ENCODE measurements around the gene RCOR1.

RCOR1 gene

GRCh38 chr14:102727336-102728095 is 135.1 kb downstream of the RCOR1 start:
- Histone ChIP-seq H3K27me3 (ENCODE audit: insufficient read depth, low read depth) (no peaks in the 10 kb centered on the region), H3K9ac (no peak overlapping the region), H3K4me1 (ENCODE audit: low read depth, poor library complexity, severe bottlenecking) (no peaks in the 10 kb centered on the region), H3K27ac (no peak overlapping the region), H3K79me2 (ENCODE audit: insufficient read depth, low read depth) (no peaks in the 10 kb centered on the region), H3K36me3 (ENCODE audit: insufficient read depth) (no peaks in the 10 kb centered on the region), H3K4me2 (no peak overlapping the region), H2AFZ (ENCODE audit: low read depth) (no peak overlapping the region), H3K4me3 (IDR thresholded peaks at IDR 0.05; ENCODE audit: insufficient read depth, low read depth, low read length) (no peak overlapping the region), H4K20me1 (ENCODE audit: insufficient read depth) (no peaks in the 10 kb centered on the region)
- no peak for TF ChIP-seq CTCF (conservative IDR thresholded peaks at IDR 0.05; ENCODE audit: low read depth, low read length)

- Histone ChIP-seq H3K9ac (no peak overlapping the region), H3K36me3 (ENCODE audit: insufficient read depth) (no peaks in the 10 kb centered on the region), H3K4me2 (no peak overlapping the region)
Measured at GRCh38 chr14:102728501-102728900, 136.1 kb downstream of the RCOR1 start.

GRCh38 chr14:102729268-102729667 is 136.8 kb downstream of the RCOR1 start:
- TF ChIP-seq CTCF (conservative IDR thresholded peaks at IDR 0.05; ENCODE audit: low read depth, low read length) = no peak
- no peak overlapping the region for H3K9ac ChIP-seq
- H3K4me3 ChIP-seq (IDR thresholded peaks at IDR 0.05; ENCODE audit: insufficient read depth, low read depth, low read length) = no peak overlapping the region
- H3K79me2 ChIP-seq (ENCODE audit: insufficient read depth, low read depth) = no peaks in the 10 kb centered on the region
- no peaks in the 10 kb centered on the region for H3K27me3 ChIP-seq (ENCODE audit: insufficient read depth, low read depth)
- no peaks in the 10 kb centered on the region for H3K36me3 ChIP-seq (ENCODE audit: insufficient read depth)
- H3K4me2 ChIP-seq = no peak overlapping the region
- H3K4me1 ChIP-seq (ENCODE audit: low read depth, poor library complexity, severe bottlenecking) = no peaks in the 10 kb centered on the region
- no peak overlapping the region for H2AFZ ChIP-seq (ENCODE audit: low read depth)
- no peaks in the 10 kb centered on the region for H4K20me1 ChIP-seq (ENCODE audit: insufficient read depth)
- no peak overlapping the region for H3K27ac ChIP-seq

More at GRCh38 chr14:102728501-102728900, 136.1 kb downstream of the RCOR1 start:
- Histone ChIP-seq H3K4me1 (ENCODE audit: low read depth, poor library complexity, severe bottlenecking) (no peaks in the 10 kb centered on the region), H3K4me3 (IDR thresholded peaks at IDR 0.05; ENCODE audit: insufficient read depth, low read depth, low read length) (no peak overlapping the region), H2AFZ (ENCODE audit: low read depth) (no peak overlapping the region), H3K27ac (no peak overlapping the region), H3K27me3 (ENCODE audit: insufficient read depth, low read depth) (no peaks in the 10 kb centered on the region), H3K79me2 (ENCODE audit: insufficient read depth, low read depth) (no peaks in the 10 kb centered on the region), H4K20me1 (ENCODE audit: insufficient read depth) (no peaks in the 10 kb centered on the region)
- no peak for TF ChIP-seq CTCF (conservative IDR thresholded peaks at IDR 0.05; ENCODE audit: low read depth, low read length)

- no peak overlapping the region for H3K4me3 ChIP-seq (IDR thresholded peaks at IDR 0.05; ENCODE audit: insufficient read depth, low read depth, low read length)
- no peak overlapping the region for H3K9ac ChIP-seq
- no peak for TF ChIP-seq CTCF (conservative IDR thresholded peaks at IDR 0.05; ENCODE audit: low read depth, low read length)
- H3K27me3 ChIP-seq (ENCODE audit: insufficient read depth, low read depth) = no peaks in the 10 kb centered on the region
- H2AFZ ChIP-seq (ENCODE audit: low read depth) = no peak overlapping the region
- no peaks in the 10 kb centered on the region for H3K79me2 ChIP-seq (ENCODE audit: insufficient read depth, low read depth)
- no peak overlapping the region for H3K4me2 ChIP-seq
- no peaks in the 10 kb centered on the region for H3K36me3 ChIP-seq (ENCODE audit: insufficient read depth)
- no peaks in the 10 kb centered on the region for H4K20me1 ChIP-seq (ENCODE audit: insufficient read depth)
- no peaks in the 10 kb centered on the region for H3K4me1 ChIP-seq (ENCODE audit: low read depth, poor library complexity, severe bottlenecking)
- no peak overlapping the region for H3K27ac ChIP-seq
Measured at GRCh38 chr14:102729825-102730224, 137.4 kb downstream of the RCOR1 start.

Data from KMS-11 (cell line).